Activated CD4-positive, alpha-beta T cell treated with anti-CD3 and anti-CD28 coated beads for 1 hour (primary cell): Measurements from ENCODE around the gene BICC1.

Source experiments
- DNase-seq: peaks from one replicate; pipeline ENCODE4 v3.0.0-alpha.2; 2020

Gene BICC1

DNA sequence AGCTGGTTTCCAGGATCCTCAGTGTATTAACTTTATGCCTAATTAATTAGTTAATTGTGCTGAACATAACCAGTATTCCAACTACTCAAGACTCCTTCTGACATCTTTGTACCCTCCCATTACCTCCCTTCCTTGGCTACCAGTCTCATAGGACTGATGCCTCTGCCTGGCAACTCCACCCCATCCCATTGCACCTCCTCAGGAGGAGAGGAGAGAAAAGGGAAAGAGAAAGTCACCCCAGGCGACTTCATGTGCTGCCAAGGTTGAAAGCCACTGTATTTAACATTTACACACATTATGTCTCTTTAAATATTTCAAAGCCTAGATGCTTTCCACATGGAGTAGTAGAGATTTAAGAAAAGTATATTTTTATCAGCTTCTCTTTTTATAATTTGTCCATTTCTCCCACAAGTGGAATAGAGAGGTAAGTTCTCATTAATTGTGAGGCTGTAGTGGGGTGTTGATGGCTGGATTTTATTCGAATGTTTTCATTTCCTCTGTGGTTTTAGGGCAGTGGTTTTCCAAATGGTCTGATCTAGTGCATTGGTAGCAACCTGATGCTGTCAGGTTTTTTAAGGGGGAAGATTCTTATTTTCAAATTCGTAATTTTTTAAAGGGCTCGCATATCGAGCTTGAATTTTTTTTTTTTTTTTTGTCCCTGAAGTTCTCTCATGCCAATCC, 148.0 kb downstream of the BICC1 start:
- no peak for DNase-seq

DNA sequence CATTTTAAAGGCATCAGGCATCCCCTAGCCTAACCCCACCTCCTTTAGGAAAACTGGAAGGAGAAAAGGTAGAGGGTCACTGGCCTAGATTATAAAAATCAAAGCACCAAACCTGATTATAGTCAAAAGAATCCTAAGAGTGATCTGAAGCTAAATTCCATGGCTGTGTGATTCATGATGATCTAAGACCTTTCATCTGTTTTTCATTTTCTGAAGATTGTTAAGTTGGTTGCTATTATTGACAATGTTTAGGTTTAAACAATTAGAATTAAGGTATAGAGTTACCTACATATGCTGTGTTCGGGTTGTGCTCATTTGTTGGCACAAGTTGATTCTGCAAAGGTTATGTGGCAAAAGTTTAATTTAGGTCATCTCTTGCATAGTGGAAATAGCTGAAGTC, 148.7 kb downstream of the BICC1 start:
- DNase-seq = no peak

DNA sequence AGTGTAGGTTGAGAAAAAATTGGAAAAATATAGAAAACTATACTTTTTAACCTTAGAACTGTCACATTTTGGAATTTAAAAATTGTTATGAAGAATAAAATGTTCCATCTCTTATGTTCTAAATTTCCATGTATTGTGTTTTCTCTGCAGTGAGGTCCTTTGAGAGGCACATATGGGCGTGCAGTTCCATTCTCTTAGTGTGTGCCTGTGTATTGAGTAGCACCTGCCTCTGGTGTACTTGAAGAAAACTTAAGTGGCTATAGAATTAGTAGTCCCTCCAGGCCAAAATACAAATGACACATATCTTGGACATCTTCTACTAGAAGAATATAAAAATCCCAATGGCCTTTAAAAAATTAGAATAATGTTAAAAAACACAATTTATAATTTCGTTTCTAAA, 149.2 kb downstream of the BICC1 start:
- DNase-seq = no peak

DNA sequence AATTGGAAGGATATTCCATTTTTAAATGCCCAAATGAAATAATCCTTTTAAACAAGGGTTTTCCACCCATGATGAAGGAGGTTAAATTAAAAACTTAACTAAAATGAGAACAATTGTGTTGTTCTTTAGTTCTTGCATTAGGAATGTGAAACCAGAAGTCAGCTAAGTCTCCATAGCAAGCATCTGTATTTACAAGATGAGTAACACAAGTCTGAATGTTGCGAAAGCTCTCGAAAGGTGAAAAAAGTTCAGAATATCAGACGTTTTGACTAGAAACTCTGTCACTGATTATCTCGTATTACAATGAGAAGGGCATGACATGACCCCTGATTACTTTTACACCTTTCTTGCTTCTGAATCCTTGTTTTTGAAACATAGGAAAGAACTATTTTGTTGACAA, 149.6 kb downstream of the BICC1 start:
- DNase-seq = no peak

DNA sequence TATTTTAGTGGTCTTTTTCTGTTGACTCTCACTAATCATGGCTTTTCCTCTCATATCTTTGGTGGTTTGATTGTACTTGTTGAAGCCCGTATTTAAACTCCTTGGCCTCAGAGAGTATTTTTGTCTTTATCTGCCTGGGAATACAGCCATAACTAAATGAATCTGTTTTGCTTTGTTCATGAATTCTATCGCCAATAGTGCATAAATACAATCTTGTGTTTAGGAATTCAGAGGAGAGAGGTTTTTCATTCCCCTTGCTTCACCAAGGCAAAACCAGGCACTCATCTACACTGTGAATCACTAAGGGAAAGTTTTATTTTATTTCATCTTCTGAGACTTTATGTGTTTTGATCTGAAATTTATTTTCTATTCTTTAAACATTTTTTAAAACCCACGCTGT, 152.7 kb downstream of the BICC1 start:
- DNase-seq = no peak

DNA sequence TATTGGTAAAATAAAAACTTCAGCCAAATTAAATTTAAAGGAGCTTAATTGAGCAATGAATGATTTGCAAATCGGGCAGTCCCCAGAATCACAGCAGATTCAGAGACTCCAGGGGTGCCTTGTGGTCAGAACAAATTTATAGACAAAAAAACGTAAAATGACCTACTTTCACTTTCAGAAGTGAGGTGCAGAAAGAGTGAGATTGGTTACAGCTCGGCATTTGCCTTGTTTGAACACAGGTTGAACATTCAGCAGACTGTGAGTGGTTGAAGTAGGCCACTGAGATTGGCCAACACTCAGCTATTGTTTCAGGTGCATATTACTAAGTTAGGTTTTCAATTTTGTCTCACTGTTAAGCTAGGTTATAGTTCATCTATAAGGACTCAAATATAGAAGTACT, 153.4 kb downstream of the BICC1 start:
- no peak for DNase-seq

DNA sequence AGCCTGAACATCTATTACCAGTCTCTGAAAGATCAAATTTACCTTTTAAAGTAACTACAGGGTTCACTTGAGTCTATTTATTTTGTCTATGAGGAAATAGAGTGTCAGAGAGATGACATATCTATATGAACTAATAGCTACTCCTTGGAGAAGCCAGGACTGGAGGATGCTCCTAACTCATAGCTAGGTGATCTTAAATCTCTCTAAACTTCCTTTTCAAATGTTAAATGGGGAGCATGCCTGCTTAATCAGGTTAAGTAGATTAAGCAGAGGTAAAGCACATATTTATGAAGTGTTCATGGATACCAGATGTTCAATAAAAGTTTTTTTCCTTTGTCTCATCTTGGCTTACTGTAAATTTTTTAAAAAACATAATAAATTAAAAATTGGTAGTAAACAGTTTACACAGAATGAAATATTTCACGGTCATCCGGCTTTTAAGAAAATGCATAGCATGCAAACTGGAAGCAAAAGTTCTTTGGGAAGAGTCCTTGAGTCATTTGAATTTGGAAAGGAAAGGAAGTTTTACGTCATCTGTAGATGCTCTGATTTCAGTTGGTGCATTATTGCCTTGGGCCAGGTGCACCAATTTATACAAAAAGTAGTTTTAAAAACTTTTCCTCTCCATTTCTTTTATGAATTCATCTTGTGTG, 155.1 kb downstream of the BICC1 start:
- no peak for DNase-seq

DNA sequence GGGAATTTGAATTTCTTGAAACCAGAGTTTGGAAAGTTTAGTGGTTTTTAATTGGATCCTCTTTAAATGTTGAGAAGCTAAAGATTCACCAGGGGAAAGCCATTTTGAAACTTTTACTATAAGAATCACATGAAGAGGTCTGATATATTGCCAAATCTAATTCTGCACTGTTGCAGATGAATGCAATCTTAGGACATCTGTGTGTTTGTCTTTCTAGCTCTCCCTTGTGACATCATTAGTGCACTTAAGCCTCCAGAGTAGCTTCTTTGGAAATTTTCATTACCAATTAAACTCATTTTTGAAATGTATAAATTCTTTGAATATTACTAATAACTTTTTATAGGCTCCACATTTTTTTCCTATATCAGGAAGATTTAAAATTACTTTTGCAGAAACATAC, 160.2 kb downstream of the BICC1 start:
- DNase-seq = no peak

DNA sequence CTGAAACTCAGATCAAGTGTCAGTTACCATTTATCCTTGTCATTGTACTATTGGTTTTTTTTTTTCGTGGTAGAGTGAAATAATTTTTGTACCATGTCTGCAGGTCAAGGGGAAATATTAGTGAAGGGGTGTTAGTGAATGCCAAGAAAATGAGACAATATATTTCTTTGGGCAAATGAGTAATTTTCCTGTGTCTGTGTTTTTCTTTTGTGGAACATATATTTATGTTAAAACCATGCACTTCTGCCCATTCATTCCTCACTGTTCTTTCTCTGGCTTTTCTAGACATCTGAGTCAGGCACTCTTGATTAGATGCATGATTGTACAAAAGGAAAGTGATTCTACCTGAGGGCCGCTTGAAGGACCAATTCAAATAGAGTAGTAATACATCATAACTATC, 161.6 kb downstream of the BICC1 start:
- no peak for DNase-seq

DNA sequence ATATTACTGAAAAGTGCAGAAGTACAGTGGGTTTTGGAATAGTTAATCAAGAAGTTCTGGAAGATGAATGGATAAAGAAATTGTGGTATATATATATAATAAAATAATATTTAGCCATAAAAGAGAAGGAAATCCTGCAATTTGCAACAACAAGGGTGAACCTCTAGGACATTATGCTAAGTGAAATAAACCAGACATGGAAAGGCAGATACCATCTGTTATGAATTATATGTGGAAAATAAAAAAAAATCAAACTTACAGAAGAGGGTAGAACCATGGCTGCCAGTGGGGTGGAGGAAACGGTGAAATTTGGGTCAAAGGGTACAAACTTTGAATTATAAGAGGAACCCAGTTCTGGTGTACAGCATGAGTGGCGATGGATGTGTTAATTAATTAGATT, 162.6 kb downstream of the BICC1 start:
- no peak for DNase-seq

DNA sequence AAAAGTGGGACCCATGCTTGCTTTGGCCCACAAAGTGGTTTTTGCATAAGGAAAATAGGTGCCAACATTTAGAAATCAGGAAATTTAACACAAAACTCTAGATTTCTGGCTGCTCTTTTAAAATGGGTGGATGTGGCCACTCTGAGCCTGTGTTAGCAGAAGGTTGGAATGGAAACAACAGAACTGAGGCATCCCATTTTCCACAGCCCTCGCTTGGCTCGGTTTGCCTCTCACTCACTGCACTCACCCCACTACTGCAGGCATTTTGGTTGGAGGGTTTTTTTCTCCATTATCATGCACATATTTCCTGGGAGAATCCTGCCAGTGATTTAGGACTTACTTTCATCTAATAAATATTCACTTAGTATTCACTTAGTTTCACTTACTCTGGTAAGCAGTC, 178.9 kb downstream of the BICC1 start:
- no peak for DNase-seq

DNA sequence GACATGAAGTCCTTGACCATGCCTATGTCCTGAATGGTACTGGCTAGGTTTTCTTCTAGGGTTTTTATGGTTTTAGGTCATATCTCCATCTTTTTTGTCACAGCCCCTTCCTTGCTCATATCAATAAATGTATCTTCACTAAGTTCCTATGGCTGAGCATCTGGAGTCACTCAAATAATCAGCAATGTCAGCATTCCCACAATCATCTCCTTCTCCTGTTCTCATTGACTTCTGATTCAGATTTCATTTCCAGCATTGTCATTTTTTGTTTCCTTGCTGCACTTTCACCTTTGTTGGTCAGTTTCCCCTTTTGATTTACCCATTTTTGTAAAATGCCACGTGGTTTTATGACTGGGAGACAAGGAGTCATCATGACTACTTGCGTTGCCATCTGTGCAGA, 181.2 kb downstream of the BICC1 start:
- no peak for DNase-seq

DNA sequence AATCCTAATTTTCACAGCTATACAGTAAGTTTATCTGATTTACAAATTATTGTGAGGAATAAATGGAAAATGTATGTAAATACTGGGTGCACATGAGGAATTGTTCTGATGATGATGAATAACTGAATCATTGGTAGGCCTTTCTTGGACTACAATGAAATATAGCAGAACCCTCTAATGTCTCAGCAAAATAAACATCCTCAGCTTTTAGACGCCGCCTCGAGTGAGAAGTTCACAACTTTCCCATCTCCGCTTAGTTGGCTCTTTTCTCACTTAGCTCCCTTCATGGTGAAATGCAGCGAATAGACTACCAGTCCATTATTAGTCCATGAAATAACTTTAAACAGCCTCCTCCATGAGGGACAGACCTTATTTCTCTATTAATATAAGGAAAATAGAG, 182.3 kb downstream of the BICC1 start:
- DNase-seq = no peak

DNA sequence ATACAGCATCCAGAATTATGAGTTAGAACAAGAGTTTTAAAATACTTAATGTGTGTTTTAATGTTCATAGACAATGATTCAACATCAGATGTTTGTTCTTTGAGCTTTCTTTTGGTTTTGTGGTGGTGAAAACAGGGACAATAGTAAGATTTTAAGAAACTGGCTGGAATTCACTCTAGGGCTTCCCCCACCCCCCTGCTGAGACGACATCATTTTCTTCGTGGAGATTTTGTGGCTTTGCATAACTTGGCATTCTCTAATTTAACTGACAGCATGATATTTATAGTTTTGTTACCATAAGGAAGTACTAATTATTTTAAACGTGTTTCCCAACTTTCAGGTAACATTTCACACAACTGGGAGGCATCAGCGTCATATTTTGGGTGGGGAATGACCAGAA, 184.1 kb downstream of the BICC1 start:
- DNase-seq = no peak

DNA sequence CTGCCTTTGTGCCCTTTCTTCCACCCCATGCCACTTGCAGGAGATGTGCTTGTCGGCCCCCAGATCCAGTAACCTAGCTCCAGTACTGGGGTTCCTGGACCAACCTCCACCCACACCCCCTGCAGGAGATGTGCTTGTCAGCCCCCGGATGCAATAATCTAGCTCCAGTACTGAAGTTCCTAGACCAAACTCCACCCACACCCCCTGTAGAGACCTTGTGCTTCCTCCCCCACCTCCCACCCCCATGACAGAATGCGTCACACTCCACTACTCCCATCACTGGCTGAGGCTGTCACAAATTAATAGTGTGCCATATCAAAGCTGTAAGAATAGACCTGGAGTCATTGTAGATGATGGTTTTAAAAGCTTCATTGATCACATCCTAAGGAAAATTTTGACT, 185.0 kb downstream of the BICC1 start:
- DNase-seq = no peak

DNA sequence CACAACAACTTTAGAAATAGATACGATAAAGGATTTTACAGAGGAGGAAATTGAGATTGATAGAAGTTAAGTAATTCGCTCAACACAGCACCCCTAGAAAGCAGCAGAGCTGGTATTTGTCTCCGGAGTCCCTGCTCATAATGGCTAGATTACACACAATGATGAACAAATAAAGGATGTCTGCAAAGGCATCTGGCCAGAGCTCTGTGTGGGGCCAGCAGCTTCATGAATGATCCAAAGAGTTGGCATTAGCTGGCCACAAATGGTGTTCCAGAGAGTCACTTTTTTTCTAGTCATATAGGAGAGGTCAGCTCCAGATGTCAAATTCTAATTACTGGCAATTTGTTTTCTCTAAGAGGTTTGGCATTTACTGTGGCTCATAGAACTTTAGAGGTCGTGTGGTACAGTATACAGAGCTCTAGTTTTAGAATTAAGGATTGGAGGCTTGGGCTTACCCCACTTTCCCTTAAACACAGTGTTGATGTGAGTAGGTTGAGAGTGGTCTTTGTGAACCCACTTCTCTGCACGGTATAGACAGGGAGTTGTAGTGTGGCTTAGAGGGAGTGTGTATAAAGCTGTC, 186.2 kb downstream of the BICC1 start:
- DNase-seq = no peak

DNA sequence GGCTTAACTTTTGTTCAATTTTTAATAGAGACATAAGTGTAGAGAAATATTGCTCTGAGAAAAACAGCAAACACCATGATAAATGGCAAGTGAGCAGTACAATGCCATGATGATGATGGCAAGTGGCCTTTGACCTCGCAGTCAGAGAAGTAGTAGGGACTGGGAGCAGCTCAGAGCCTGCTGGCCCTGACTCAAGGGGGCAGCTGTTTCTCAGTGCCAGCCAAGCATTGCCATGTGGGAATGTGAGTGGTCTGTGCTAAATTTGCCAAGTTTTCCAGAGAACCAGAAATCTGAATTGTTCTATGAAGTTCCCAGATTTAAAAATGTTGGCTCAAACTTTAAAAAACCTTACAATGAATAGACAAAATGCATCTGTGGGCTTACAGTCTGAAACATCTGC, 187.9 kb downstream of the BICC1 start:
- no peak for DNase-seq

DNA sequence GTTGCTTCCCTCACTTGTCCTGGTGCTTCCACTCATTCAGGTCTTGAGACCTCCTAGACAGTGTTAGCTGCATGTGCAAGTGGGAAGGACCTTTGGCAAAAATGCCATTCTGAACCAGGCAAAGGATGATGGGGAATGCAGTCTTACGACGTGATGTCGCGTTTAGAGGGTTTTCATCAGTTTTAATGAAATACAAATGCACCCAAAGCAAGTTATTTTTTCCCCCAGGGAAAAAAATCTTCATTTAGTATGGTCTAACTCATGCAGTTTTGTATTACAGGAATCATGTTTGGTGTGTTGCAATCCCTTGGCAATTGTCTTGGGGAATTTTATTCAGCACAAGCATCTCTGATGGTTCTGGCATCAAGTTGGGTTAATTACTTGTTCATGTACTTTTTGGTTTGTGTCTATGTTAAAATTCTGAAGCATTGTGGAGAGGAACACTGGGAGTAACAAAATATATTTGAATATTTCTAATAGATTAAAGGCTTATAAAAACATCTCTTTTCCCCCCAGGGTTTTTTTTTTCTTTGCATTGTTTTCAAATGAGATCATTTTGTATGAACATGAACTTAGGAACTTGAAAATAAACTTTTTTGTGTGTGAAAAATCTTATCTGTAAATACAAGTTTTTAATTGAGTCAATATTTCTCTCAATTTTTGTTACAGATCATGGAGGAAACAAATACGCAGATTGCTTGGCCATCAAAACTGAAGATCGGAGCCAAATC, 188.9 kb downstream of the BICC1 start:
- no peak for DNase-seq

DNA sequence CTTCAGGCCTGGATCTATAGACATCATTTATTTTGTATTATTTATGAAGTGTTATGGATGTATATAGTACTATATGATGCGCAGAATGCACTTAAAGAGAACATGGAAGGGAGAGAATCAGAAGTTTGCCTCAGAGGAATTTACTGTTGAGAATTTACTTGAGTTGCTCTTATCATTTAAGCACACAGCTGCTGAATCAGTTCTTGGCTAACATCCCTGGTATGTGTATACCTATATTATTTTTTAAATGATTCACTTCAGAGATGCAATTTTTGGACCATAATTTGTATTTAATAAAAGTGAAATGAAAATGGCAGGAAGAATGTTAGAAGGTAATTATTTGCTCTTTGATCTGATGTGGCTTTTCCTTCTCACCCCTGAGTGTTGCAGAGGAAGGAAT, 191.6 kb downstream of the BICC1 start:
- no peak for DNase-seq

DNA sequence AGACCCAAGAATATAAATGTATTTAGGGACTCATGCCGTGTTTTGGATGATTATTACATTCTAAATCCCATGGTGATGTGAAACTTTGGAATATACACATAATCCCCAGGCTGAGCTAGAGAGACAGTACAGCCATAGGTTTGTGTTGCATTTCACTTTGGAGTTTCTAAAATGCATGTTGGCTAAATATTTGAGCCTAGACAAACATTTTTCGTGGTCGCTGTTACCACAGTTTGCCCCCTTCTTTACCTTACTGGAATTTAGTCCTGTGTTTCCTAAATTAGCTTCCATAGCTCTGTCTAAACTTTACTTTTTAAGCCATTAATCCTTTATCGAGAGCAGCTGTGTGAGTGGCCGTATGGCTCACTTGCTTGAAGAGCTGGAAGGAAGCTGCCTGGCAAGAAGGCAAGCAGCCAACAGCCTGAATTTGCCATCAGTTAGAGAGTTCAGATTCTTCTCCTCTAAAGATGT, 192.0 kb downstream of the BICC1 start:
- no peak for DNase-seq

DNA sequence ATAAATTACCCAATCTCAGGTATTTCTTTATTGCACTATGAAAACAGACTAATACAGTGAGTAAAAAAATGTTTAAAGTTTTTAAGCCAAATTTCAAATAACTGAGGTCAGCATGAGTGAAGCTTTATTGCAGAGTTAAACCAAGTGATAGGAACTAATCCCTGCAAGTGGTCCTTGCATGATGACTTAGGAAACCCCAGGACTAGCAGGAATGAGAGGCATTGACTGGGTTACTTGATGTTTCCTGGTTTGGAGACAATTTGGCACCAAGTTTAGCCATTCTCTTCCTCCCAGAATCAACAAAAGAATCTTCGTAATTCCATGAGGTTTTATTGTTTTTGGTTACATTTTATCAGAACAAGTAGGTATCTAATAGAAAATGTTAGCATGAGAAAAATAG, 194.2 kb downstream of the BICC1 start:
- no peak for DNase-seq

DNA sequence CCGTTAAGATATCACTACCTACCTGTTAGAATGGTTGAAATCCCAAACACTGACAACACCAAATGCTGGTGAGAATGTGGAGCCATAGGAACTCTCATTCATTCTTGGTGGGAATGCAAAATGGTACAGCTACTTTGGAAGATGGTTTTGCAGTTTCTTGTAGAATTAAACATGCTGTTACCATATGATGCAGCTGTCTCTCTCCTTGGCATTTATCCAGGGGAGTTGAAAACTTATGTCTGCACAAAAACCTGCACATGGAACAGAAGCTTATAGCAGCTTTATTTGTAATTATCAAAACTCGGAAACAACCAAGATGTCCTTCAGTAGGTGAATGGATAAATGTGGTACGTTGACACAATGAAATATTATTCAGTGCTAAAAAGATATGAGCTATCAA, 199.5 kb downstream of the BICC1 start:
- DNase-seq = no peak

DNA sequence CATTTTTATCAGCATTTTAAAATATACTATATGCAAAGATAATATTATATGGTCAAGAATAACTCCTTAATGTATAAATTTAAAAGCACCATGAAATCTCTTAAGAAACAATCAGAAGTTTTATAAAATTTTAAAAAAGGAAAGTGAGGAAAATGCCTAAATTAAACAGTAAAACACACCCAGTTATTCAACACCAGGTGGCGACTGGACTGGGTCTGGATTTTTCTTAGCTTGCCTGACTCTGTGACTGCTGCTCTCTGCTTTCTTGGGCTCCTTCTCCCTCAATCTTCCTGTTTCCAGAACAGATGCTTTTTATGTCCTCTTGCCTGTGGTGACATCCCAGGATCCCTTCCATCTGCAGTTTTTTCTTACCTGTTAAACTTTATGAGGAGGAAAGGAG, 200.3 kb downstream of the BICC1 start:
- DNase-seq = no peak

DNA sequence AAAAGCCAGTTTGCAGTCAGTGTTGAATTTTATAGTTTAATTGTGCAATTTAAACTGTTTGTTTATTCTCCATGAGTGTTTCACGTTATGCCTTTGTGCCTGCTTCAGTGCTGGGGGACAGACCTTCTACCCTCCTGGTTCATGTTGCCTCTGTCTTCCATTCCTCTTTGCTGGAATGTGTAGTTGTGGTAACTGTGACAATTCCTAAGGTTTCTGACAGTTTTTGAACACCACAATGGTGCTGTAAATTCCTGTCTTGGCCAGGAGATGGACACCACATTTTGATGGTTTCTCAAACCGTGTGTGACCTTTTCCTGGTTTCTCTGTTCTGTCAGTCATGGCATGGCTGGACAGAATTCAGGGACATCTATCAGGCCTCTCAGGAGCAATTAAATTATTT, 201.7 kb downstream of the BICC1 start:
- no peak for DNase-seq
